ENCODE results near the gene MYMX.

MYMX gene

DNA sequence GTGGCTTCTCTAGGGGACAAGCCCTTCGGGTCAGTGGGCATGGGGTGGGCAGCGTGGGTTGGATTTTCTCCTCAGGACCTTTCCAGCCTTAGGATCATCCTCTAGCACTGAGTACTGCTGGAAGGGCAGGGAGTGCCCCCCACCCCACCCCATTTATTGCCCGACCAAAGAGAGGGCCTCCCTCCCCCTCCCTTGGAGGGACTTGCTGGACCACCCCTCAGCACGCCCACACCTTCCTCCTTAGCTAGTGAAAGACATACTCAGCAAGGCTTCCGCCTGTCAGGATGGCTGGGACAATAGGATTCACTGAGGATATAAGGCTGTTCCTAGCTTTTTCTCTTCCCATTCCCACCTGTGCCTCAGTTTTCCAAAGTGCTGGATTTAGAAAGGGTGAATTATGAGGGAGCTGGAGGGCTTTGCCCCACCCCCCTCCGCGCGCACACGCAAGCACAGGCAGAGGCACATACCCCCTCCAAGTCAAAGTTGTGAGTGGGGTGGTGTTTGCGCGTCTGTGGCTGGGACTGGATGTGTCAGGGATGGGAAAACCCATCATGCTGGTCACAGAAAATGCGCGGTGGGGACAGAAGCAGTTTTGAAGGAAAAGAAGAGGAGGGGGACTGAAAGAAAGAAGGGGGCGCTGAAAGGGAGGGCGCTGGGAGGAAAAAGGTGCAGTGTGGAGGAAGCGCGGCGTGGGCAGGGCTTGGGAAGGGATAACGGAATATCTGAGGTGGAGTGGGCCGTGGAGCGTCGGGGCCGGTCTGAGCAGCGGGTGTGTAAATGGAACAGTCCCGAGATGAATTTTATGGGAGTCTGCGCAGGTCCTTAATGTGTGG, 6.0 kb downstream of the MYMX start:
- H3K23ac ChIP-seq (ENCODE audit: low read depth, low read length, poor library complexity): peak overlapping the region; percentile 76
- no peak overlapping the region for H2BK120ac ChIP-seq (ENCODE audit: low read depth, low read length)
- peak overlapping the region; percentile 22 for H3K27ac ChIP-seq (replicated peaks; ENCODE audit: low read length)
- peaks cover 0 to 2% (median 0%) of the 10 kb centered on the region in 3 experiments for H3K27me3 ChIP-seq (ENCODE audit: control insufficient read depth in 3 of 3, insufficient read depth in 3 of 3, low read depth in 1 of 3, low read length in 3 of 3)
- DNase-seq (ENCODE audit: low spot score): no peak
- peak overlapping the region; percentile 56 to 76 for H3K4me3 ChIP-seq (ENCODE audit: low read length in 2 of 2)
- H3K9me3 ChIP-seq (replicated peaks in 1 of 2; ENCODE audit: control insufficient read depth in 2 of 2, insufficient read depth in 1 of 2, low read depth in 1 of 2, low read length in 2 of 2): no peaks in the 10 kb centered on the region
- no CpG with 5 or more reads among the region's 26 CpGs for WGBS, 2 donors (ENCODE audit: extremely low coverage in 2 of 2, insufficient read length in 2 of 2, insufficient replicate concordance in 1 of 2)
- peak overlapping the region; percentile 39 for H3K14ac ChIP-seq (ENCODE audit: low read length)
- peaks cover 13% of the 10 kb centered on the region for H3K79me1 ChIP-seq (ENCODE audit: low read depth, low read length)
- H3K18ac ChIP-seq (ENCODE audit: low read length): peak overlapping the region; percentile 45
- peak overlapping the region; percentile 63 for H2BK15ac ChIP-seq (ENCODE audit: low read length)
- H4K8ac ChIP-seq (ENCODE audit: low read depth, low read length): no peak overlapping the region
- no peak overlapping the region for H4K91ac ChIP-seq (ENCODE audit: low read depth, low read length, poor library complexity)
- peak overlapping the region; percentile 76 for H3K4me2 ChIP-seq (ENCODE audit: insufficient read depth, low read length, poor library complexity, severe bottlenecking)
- H2AFZ ChIP-seq (ENCODE audit: low read length): peak overlapping the region; percentile 72
- no peaks in the 10 kb centered on the region for H3K36me3 ChIP-seq (replicated peaks in 1 of 2; ENCODE audit: control insufficient read depth in 2 of 2, insufficient read depth in 2 of 2, low read length in 2 of 2)
- no peak overlapping the region for H2BK12ac ChIP-seq (ENCODE audit: low read length)
- H3K4me1 ChIP-seq (ENCODE audit: control insufficient read depth in 2 of 2, insufficient read depth in 1 of 2, low read depth in 1 of 2, low read length in 2 of 2): peaks cover 53 to 59% of the 10 kb centered on the region in 2 donors
- H3K9ac ChIP-seq (ENCODE audit: low read depth, low read length, poor library complexity): peak overlapping the region; percentile 70
- H2BK5ac ChIP-seq (ENCODE audit: low read length): no peak overlapping the region
- no peak overlapping the region for H2AK5ac ChIP-seq (ENCODE audit: low read depth, low read length)
- no peak overlapping the region for H3K4ac ChIP-seq (ENCODE audit: low read length)

GRCh38 chr6:44223319-44224028, 6.7 kb downstream of the MYMX start, which contains the start of gene SLC29A1:
SLC29A1 (plus strand) TSS chr6:44223595; CDS start chr6:44227314, 3,719 bp downstream.
- Histone ChIP-seq H3K14ac (ENCODE audit: low read length) (peak within 1 kb of the TSS; percentile 39), H4K8ac (ENCODE audit: low read depth, low read length) (no peak within 1 kb of the TSS), H2BK12ac (ENCODE audit: low read length) (no peak within 1 kb of the TSS), H3K4me2 (ENCODE audit: insufficient read depth, low read length, poor library complexity, severe bottlenecking) (peak within 1 kb of the TSS; percentile 85), H4K91ac (ENCODE audit: low read depth, low read length, poor library complexity) (no peak within 1 kb of the TSS), H2BK5ac (ENCODE audit: low read length) (no peak within 1 kb of the TSS), H3K4me1 (ENCODE audit: control insufficient read depth in 2 of 2, insufficient read depth in 1 of 2, low read depth in 1 of 2, low read length in 2 of 2) (peaks cover 46 to 54% of the 10 kb centered on the region in 2 donors), H2AFZ (ENCODE audit: low read length) (peak within 1 kb of the TSS; percentile 72), H3K9me3 (replicated peaks in 1 of 2; ENCODE audit: control insufficient read depth in 2 of 2, insufficient read depth in 1 of 2, low read depth in 1 of 2, low read length in 2 of 2) (no peaks in the 10 kb centered on the region), H2BK120ac (ENCODE audit: low read depth, low read length) (peak within 1 kb of the TSS; percentile 27), H2AK5ac (ENCODE audit: low read depth, low read length) (peak within 1 kb of the TSS; percentile 17), H3K27ac (replicated peaks; ENCODE audit: low read length) (peak within 1 kb of the TSS; percentile 57), H3K27me3 (ENCODE audit: control insufficient read depth in 3 of 3, insufficient read depth in 3 of 3, low read depth in 1 of 3, low read length in 3 of 3) (peaks cover 0 to 2% (median 0%) of the 10 kb centered on the region in 3 experiments), H3K4me3 (ENCODE audit: low read length in 2 of 2) (peak within 1 kb of the TSS; percentile 56 to 81), H2BK15ac (ENCODE audit: low read length) (peak within 1 kb of the TSS; percentile 63), H3K9ac (ENCODE audit: low read depth, low read length, poor library complexity) (peak within 1 kb of the TSS; percentile 90), H3K79me1 (ENCODE audit: low read depth, low read length) (peaks cover 13% of the 10 kb centered on the region), H3K18ac (ENCODE audit: low read length) (peak within 1 kb of the TSS; percentile 90), H3K36me3 (replicated peaks in 1 of 2; ENCODE audit: control insufficient read depth in 2 of 2, insufficient read depth in 2 of 2, low read length in 2 of 2) (peaks cover 0 to 5% of the 10 kb centered on the region in 2 donors), H3K23ac (ENCODE audit: low read depth, low read length, poor library complexity) (peak within 1 kb of the TSS; percentile 76), H3K4ac (ENCODE audit: low read length) (no peak within 1 kb of the TSS)
- DNase-seq (ENCODE audit: low spot score): peak; percentile 65
- no CpG with 5 or more reads among the region's 73 CpGs for WGBS, 2 donors (ENCODE audit: extremely low coverage in 2 of 2, insufficient read length in 2 of 2, insufficient replicate concordance in 1 of 2)

- no peak overlapping the region for H4K91ac ChIP-seq (ENCODE audit: low read depth, low read length, poor library complexity)
- no peak overlapping the region for H3K23ac ChIP-seq (ENCODE audit: low read depth, low read length, poor library complexity)
- H3K18ac ChIP-seq (ENCODE audit: low read length): peak overlapping the region; percentile 66
- peak overlapping the region; percentile 40 for H3K14ac ChIP-seq (ENCODE audit: low read length)
- peak overlapping the region; percentile 90 for H3K9ac ChIP-seq (ENCODE audit: low read depth, low read length, poor library complexity)
- peak overlapping the region; percentile 85 for H3K4me2 ChIP-seq (ENCODE audit: insufficient read depth, low read length, poor library complexity, severe bottlenecking)
- H3K27me3 ChIP-seq (ENCODE audit: control insufficient read depth in 3 of 3, insufficient read depth in 3 of 3, low read depth in 1 of 3, low read length in 3 of 3): peaks cover 0 to 2% (median 0%) of the 10 kb centered on the region in 3 experiments
- no peak for DNase-seq (ENCODE audit: low spot score)
- H2BK12ac ChIP-seq (ENCODE audit: low read length): no peak overlapping the region
- no peak overlapping the region for H3K4ac ChIP-seq (ENCODE audit: low read length)
- H4K8ac ChIP-seq (ENCODE audit: low read depth, low read length): no peak overlapping the region
- peaks cover 43 to 47% of the 10 kb centered on the region in 2 donors for H3K4me1 ChIP-seq (ENCODE audit: control insufficient read depth in 2 of 2, insufficient read depth in 1 of 2, low read depth in 1 of 2, low read length in 2 of 2)
- H2AFZ ChIP-seq (ENCODE audit: low read length): peak overlapping the region; percentile 72
- peaks cover 0 to 13% of the 10 kb centered on the region in 2 donors for H3K36me3 ChIP-seq (replicated peaks in 1 of 2; ENCODE audit: control insufficient read depth in 2 of 2, insufficient read depth in 2 of 2, low read length in 2 of 2)
- no peak overlapping the region for H2BK120ac ChIP-seq (ENCODE audit: low read depth, low read length)
- no peak overlapping the region for H2BK5ac ChIP-seq (ENCODE audit: low read length)
- no peaks in the 10 kb centered on the region for H3K9me3 ChIP-seq (replicated peaks in 1 of 2; ENCODE audit: control insufficient read depth in 2 of 2, insufficient read depth in 1 of 2, low read depth in 1 of 2, low read length in 2 of 2)
- H3K27ac ChIP-seq (replicated peaks; ENCODE audit: low read length): no peak overlapping the region
- H3K4me3 ChIP-seq (ENCODE audit: low read length in 2 of 2): peak overlapping the region; percentile 56 to 81
- WGBS, 2 donors (ENCODE audit: extremely low coverage in 2 of 2, insufficient read length in 2 of 2, insufficient replicate concordance in 1 of 2): no CpG with 5 or more reads among the region's 18 CpGs
- H3K79me1 ChIP-seq (ENCODE audit: low read depth, low read length): peaks cover 13% of the 10 kb centered on the region
- H2AK5ac ChIP-seq (ENCODE audit: low read depth, low read length): peak overlapping the region; percentile 17
- peak overlapping the region; percentile 63 for H2BK15ac ChIP-seq (ENCODE audit: low read length)
Observed at GRCh38 chr6:44224029-44224964, 7.6 kb downstream of the MYMX start.

Measured in neuronal stem cell (in vitro differentiated cells).